ENCODE results near the gene INS.

The INS gene

GRCh38 chr11:2113776-2114175 is 47.2 kb downstream of the INS start:
- DNase-seq: no peak

- DNase-seq: no peak
These were observed 50.5 kb downstream of the INS start for GRCh38 chr11:2110521-2110920.
